ENCODE measurements around the gene TRAF1. TPM values are rescaled to one million over a fixed set of nuclear protein-coding genes. Genes with fewer than 3 reads are reported as not detected.

Gene TRAF1
- total and polyA plus RNA-seq, 4 donors = 0.38 to 2.6 (median 0.71) TPM

GRCh38 chr9:120875195-120875565 is 51.4 kb downstream of the TRAF1 start:
- Histone ChIP-seq H3K4me1 (ENCODE audit: control insufficient read depth in 4 of 4, insufficient read depth in 4 of 4, low read length in 3 of 4) (peaks cover 2 to 10% (median 8%) of the 10 kb centered on the region in 4 donors), H3K36me3 (ENCODE audit: control insufficient read depth in 4 of 4, insufficient read depth in 3 of 4, low read depth in 1 of 4, low read length in 3 of 4) (no peaks in the 10 kb centered on the region), H3K27me3 (ENCODE audit: control insufficient read depth in 4 of 4, insufficient read depth in 4 of 4, low read length in 3 of 4) (no peaks in the 10 kb centered on the region), H3K4me3 (ENCODE audit: low read depth in 1 of 3, low read length in 3 of 3) (no peak overlapping the region), H3K9me3 (ENCODE audit: control insufficient read depth in 4 of 4, low read length in 3 of 4) (no peaks in the 10 kb centered on the region), H3K9ac (ENCODE audit: low read depth in 1 of 2, low read length in 2 of 2) (no peak overlapping the region), H3K27ac (ENCODE audit: low read depth in 1 of 2, low read length in 2 of 2) (peak overlapping the region in 1 of 2 donors; percentile 16)
- no peak for TF ChIP-seq FOXA2 (IDR thresholded peaks at IDR 0.05)
- no peak for TF ChIP-seq RAD21 (IDR thresholded peaks at IDR 0.05)
- no peak for TF ChIP-seq FOXA1 (IDR thresholded peaks at IDR 0.05)
- WGBS = 89% methylated on average over 4 of the region's 4 CpGs
- DNase-seq (ENCODE audit: low spot score) = no peak

- no peak overlapping the region for H3K27ac ChIP-seq (ENCODE audit: low read depth in 1 of 2, low read length in 2 of 2)
- DNase-seq (ENCODE audit: low spot score) = no peak
- 96% methylated on average over 10 of the region's 10 CpGs for WGBS
These were observed 52.1 kb downstream of the TRAF1 start for GRCh38 chr9:120874226-120875194.

More at GRCh38 chr9:120874226-120875194, 52.1 kb downstream of the TRAF1 start:
- Histone ChIP-seq H3K4me3 (ENCODE audit: low read depth in 1 of 3, low read length in 3 of 3) (no peak overlapping the region), H3K27me3 (ENCODE audit: control insufficient read depth in 4 of 4, insufficient read depth in 4 of 4, low read length in 3 of 4) (no peaks in the 10 kb centered on the region), H3K36me3 (ENCODE audit: control insufficient read depth in 4 of 4, insufficient read depth in 3 of 4, low read depth in 1 of 4, low read length in 3 of 4) (no peaks in the 10 kb centered on the region), H3K9ac (ENCODE audit: low read depth in 1 of 2, low read length in 2 of 2) (no peak overlapping the region), H3K9me3 (ENCODE audit: control insufficient read depth in 4 of 4, low read length in 3 of 4) (no peaks in the 10 kb centered on the region), H3K4me1 (ENCODE audit: control insufficient read depth in 4 of 4, insufficient read depth in 4 of 4, low read length in 3 of 4) (peaks cover 2 to 10% (median 8%) of the 10 kb centered on the region in 4 donors)
- TF ChIP-seq HNF4G (IDR thresholded peaks at IDR 0.05) = no peak
- no peak for TF ChIP-seq GABPA (IDR thresholded peaks at IDR 0.05 in 1 of 2, conservative IDR thresholded peaks at IDR 0.05 in 1 of 2)
- no peak for TF ChIP-seq YY1 (IDR thresholded peaks at IDR 0.05)
- no peak for TF ChIP-seq JUND (IDR thresholded peaks at IDR 0.05)
- no peak for TF ChIP-seq RAD21 (IDR thresholded peaks at IDR 0.05)
- TF ChIP-seq, protein P1, sequence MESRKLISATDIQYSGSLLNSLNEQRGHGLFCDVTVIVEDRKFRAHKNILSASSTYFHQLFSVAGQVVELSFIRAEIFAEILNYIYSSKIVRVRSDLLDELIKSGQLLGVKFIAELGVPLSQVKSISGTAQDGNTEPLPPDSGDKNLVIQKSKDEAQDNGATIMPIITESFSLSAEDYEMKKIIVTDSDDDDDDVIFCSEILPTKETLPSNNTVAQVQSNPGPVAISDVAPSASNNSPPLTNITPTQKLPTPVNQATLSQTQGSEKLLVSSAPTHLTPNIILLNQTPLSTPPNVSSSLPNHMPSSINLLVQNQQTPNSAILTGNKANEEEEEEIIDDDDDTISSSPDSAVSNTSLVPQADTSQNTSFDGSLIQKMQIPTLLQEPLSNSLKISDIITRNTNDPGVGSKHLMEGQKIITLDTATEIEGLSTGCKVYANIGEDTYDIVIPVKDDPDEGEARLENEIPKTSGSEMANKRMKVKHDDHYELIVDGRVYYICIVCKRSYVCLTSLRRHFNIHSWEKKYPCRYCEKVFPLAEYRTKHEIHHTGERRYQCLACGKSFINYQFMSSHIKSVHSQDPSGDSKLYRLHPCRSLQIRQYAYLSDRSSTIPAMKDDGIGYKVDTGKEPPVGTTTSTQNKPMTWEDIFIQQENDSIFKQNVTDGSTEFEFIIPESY (IDR thresholded peaks at IDR 0.05) = no peak
- no peak for TF ChIP-seq CTCF (IDR thresholded peaks at IDR 0.05; ENCODE audit: low read depth, low read length, missing input control)
- no peak for TF ChIP-seq FOXA2 (IDR thresholded peaks at IDR 0.05)
- TF ChIP-seq NR2F2 (IDR thresholded peaks at IDR 0.05) = no peak
- TF ChIP-seq REST (IDR thresholded peaks at IDR 0.05) = no peak
- TF ChIP-seq EGR1 (IDR thresholded peaks at IDR 0.05; ENCODE audit: low read depth in 2 of 2) = no peak
- TF ChIP-seq RXRA (IDR thresholded peaks at IDR 0.05) = no peak
- TF ChIP-seq TAF1 (conservative IDR thresholded peaks at IDR 0.05) = no peak
- no peak for TF ChIP-seq ATF3 (IDR thresholded peaks at IDR 0.05)
- TF ChIP-seq HNF4A (conservative IDR thresholded peaks at IDR 0.05) = no peak
- no peak for TF ChIP-seq FOXA1 (IDR thresholded peaks at IDR 0.05)
- TF ChIP-seq, protein P2, sequence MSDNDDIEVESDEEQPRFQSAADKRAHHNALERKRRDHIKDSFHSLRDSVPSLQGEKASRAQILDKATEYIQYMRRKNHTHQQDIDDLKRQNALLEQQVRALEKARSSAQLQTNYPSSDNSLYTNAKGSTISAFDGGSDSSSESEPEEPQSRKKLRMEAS (IDR thresholded peaks at IDR 0.05) = no peak

Measured in liver (tissue), 9 donors.